Spleen (tissue), 7 donors: ENCODE measurements around the gene PRDX6.
"Not testable (repeated sequence)": the region's sequence is repeated elsewhere in the genome, so short reads cannot be mapped to it uniquely, and the experiment has no call there.

Experiments used
- POLR2A ChIP-seq, 3 donors: fragments of 450-650 bp; IDR thresholded peaks; one replicate each; pipeline ENCODE4 v1.5.1; 2017; ENCODE audit warnings: antibody characterized with exemption in 3 of 3, mild to moderate bottlenecking in 1 of 3
- POLR2AphosphoS5 ChIP-seq, 3 donors: sonication (generic); formaldehyde crosslinking; IDR thresholded peaks; one replicate each; pipeline ENCODE4 v1.5.1; 2017; ENCODE audit warnings: antibody characterized with exemption in 3 of 3
- TF ChIP-seq, protein P1 (sequence below), 11 experiments: fragments of 200-600 bp in 7 of 11; fragments of 450-650 bp in 4 of 11; sonication (generic) in 4 of 11; IDR thresholded peaks in 8 of 11; conservative IDR thresholded peaks in 3 of 11; 1 replicate in 7 of 11; 2 replicates in 4 of 11; pipeline versions ENCODE4 v1.4.0 to v1.8.0; 2016 to 2021; ENCODE audit warnings: antibody characterized with exemption in 11 of 11, inconsistent platforms in 4 of 11, mild to moderate bottlenecking in 1 of 11
- donor health status: DM: no; HTN: no; CAD: no; lungs with moderate emphysema.
- donor health status: DM: no; HTN: no; CAD: no.
- donor health status: DM: no; HTN: no; CAD: no.

DNA sequence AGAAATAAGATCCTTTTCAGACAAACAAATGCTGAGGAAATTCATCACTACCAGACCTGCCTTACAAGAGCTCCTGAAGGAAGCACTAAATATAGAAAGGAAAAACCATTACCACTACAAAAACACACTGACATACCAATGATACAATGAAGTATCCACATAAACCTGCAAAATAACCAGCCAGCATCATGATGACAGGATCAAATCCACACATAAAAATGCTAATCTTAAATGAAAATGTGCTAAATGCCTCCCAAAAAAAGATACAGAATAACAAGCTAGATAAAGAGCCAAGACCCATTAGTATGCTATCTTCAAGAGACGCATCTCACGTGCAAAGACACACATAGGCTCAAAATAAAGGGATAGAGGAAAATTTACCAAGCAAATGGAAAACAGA lies 14.5 kb upstream of the PRDX6 start:
- TF ChIP-seq, protein P1, sequence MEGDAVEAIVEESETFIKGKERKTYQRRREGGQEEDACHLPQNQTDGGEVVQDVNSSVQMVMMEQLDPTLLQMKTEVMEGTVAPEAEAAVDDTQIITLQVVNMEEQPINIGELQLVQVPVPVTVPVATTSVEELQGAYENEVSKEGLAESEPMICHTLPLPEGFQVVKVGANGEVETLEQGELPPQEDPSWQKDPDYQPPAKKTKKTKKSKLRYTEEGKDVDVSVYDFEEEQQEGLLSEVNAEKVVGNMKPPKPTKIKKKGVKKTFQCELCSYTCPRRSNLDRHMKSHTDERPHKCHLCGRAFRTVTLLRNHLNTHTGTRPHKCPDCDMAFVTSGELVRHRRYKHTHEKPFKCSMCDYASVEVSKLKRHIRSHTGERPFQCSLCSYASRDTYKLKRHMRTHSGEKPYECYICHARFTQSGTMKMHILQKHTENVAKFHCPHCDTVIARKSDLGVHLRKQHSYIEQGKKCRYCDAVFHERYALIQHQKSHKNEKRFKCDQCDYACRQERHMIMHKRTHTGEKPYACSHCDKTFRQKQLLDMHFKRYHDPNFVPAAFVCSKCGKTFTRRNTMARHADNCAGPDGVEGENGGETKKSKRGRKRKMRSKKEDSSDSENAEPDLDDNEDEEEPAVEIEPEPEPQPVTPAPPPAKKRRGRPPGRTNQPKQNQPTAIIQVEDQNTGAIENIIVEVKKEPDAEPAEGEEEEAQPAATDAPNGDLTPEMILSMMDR (IDR thresholded peaks at IDR 0.05 in 8 of 11, conservative IDR thresholded peaks at IDR 0.05 in 3 of 11) = not testable (repeated sequence)
- not testable (repeated sequence) for TF ChIP-seq POLR2A, POLR2AphosphoS5 (IDR thresholded peaks at IDR 0.05)
